ENCODE data around the gene DMPK.

- TF ChIP-seq POLR2A (IDR thresholded peaks at IDR 0.05): no peak
- TF ChIP-seq CTCF (IDR thresholded peaks at IDR 0.05): no peak
Measured at GRCh38 chr19:45761714-45762113, 20.6 kb downstream of the DMPK start.
